Kidney (tissue), 14 donors: Measurements from ENCODE around the gene NHSL2. TPM values are rescaled to one million over a fixed set of nuclear protein-coding genes. Genes with fewer than 3 reads are reported as not detected.

ENCODE experiments used
- DNase-seq, 5 donors: peaks; one replicate each; pipeline ENCODE4 v3.0.0-alpha.2; 2013 to 2020
- FAIRE-seq: peaks from 2 replicates; lab custom pipeline; 2012; peaks lifted over from hg19 to GRCh38; lab: Jason Lieb, UNC
- H3K27ac ChIP-seq, 2 donors: one replicate each; pipeline ENCODE4 v1.7.0; 2013; ENCODE audit warnings: low read depth in 2 of 2, low read length in 2 of 2, inconsistent platforms in 1 of 2
- H3K27me3 ChIP-seq: one replicate; pipeline ENCODE4 v1.7.1; 2013; ENCODE audit warnings: low read length, inconsistent platforms; ENCODE audit not compliant: control insufficient read depth, insufficient read depth
- H3K36me3 ChIP-seq, 3 donors: one replicate each; pipeline versions ENCODE4 v1.7.0 to v1.7.1; 2013; ENCODE audit warnings: low read length in 3 of 3, control low read depth in 1 of 3, inconsistent platforms in 1 of 3; ENCODE audit not compliant: insufficient read depth in 3 of 3, control insufficient read depth in 2 of 3
- H3K4me1 ChIP-seq, 3 donors: one replicate each; pipeline versions ENCODE4 v1.7.0 to v1.7.1; 2013; ENCODE audit warnings: low read length in 3 of 3, inconsistent platforms in 1 of 3, low read depth in 1 of 3; ENCODE audit not compliant: control insufficient read depth in 2 of 3, insufficient read depth in 2 of 3
- H3K4me3 ChIP-seq, 3 donors: one replicate each; pipeline versions ENCODE4 v1.7.0 to v1.8.1; 2013; ENCODE audit warnings: low read length in 3 of 3, control low read depth in 1 of 3, inconsistent platforms in 1 of 3
- H3K9ac ChIP-seq, 3 donors: one replicate each; pipeline versions ENCODE4 v1.7.0 to v1.7.1; 2013; ENCODE audit warnings: low read length in 3 of 3, control low read depth in 1 of 3, inconsistent platforms in 1 of 3
- H3K9me3 ChIP-seq, 3 donors: one replicate each; pipeline versions ENCODE4 v1.7.0 to v1.7.1; 2013; ENCODE audit warnings: low read length in 3 of 3, control low read depth in 1 of 3, inconsistent platforms in 1 of 3; ENCODE audit not compliant: control insufficient read depth in 2 of 3, insufficient read depth in 1 of 3
- intact Hi-C: fragments of 100-400 bp; cut with DNase I; formaldehyde crosslinking; loops from one replicate; pipeline ENCODE4 v1.11.1; 2022
- polyA plus RNA-seq: library from polyadenylated mRNA; stranded (reverse); fragments of 350-450 nt; fragmentation: Illumina TruSeq; extraction: RNeasy Lipid Tissue Mini Kit (QIAGEN cat#74804); gene quantifications from one replicate; pipeline ENCODE4 v1.2.3, GENCODE V29; 2014; ENCODE audit warnings: low read depth, low replicate concordance; ENCODE audit not compliant: insufficient read depth
- total RNA-seq: library from RNA; stranded (reverse); fragmentation: NEBNext Ultra II Directional; extraction: Animal tissue kit (Norgen Biotek cat#: 25700); gene quantifications from one replicate; pipeline ENCODE4 v1.2.1, GENCODE V29; 2021
- TF ChIP-seq, protein P1 (sequence below): IDR thresholded peaks from 3 replicates; pipeline ENCODE4 v1.5.1; 2012; ENCODE audit warnings: mild to moderate bottlenecking, moderate library complexity, borderline replicate concordance; ENCODE audit not compliant: insufficient read depth; ENCODE audit errors: extremely low read depth
- donor health status: control.
- donor health status: control.
- donor health status: control.
- donor health status: control.
- donor health status: control.
- donor health status: DM: yes; HTN: yes; CAD: no.
- donor health status: Normal renal cell carcinoma (clear cell type).

Gene NHSL2
- total and polyA plus RNA-seq, 2 donors from 2014 or later, result 1.3 to 10.8 TPM

- DNase-seq, result no peak
- no peak overlapping the region for H3K4me3 ChIP-seq
- no peaks in the 10 kb centered on the region for H3K9me3 ChIP-seq
- H3K27me3 ChIP-seq, result no peaks in the 10 kb centered on the region
- TF ChIP-seq, protein P1, sequence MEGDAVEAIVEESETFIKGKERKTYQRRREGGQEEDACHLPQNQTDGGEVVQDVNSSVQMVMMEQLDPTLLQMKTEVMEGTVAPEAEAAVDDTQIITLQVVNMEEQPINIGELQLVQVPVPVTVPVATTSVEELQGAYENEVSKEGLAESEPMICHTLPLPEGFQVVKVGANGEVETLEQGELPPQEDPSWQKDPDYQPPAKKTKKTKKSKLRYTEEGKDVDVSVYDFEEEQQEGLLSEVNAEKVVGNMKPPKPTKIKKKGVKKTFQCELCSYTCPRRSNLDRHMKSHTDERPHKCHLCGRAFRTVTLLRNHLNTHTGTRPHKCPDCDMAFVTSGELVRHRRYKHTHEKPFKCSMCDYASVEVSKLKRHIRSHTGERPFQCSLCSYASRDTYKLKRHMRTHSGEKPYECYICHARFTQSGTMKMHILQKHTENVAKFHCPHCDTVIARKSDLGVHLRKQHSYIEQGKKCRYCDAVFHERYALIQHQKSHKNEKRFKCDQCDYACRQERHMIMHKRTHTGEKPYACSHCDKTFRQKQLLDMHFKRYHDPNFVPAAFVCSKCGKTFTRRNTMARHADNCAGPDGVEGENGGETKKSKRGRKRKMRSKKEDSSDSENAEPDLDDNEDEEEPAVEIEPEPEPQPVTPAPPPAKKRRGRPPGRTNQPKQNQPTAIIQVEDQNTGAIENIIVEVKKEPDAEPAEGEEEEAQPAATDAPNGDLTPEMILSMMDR, result no peak
- H3K4me1 ChIP-seq, result no peaks in the 10 kb centered on the region
- peak; percentile 96 for FAIRE-seq
- no peak overlapping the region for H3K9ac ChIP-seq
- intact Hi-C loops, result no loop called here
- no peaks in the 10 kb centered on the region for H3K36me3 ChIP-seq
- no peak overlapping the region for H3K27ac ChIP-seq
These were observed 25.5 kb upstream of the NHSL2 start for GRCh38 chrX:71885099-71885498.

- Histone ChIP-seq H3K27me3 (no peaks in the 10 kb centered on the region), H3K4me3 (no peak overlapping the region), H3K4me1 (no peaks in the 10 kb centered on the region), H3K36me3 (no peaks in the 10 kb centered on the region), H3K9me3 (no peaks in the 10 kb centered on the region), H3K27ac (no peak overlapping the region), H3K9ac (no peak overlapping the region)
- DNase-seq, result no peak
- intact Hi-C loops, result no loop called here
- no peak for FAIRE-seq
- TF ChIP-seq, protein P1, result no peak
These were observed 15.0 kb upstream of the NHSL2 start for GRCh38 chrX:71895607-71896006.

- Histone ChIP-seq H3K36me3 (no peaks in the 10 kb centered on the region), H3K4me3 (no peak overlapping the region), H3K27ac (no peak overlapping the region), H3K9me3 (no peaks in the 10 kb centered on the region), H3K4me1 (no peaks in the 10 kb centered on the region), H3K9ac (no peak overlapping the region), H3K27me3 (no peaks in the 10 kb centered on the region)
- TF ChIP-seq, protein P1, result no peak
- FAIRE-seq, result no peak
- intact Hi-C loops, result no loop called here
- peak in 2 of 5 donors; percentile 58 for DNase-seq
These were observed 4.5 kb upstream of the NHSL2 start for GRCh38 chrX:71906144-71906543.

- TF ChIP-seq, protein P1, result no peak
- intact Hi-C loops, result no loop called here
- DNase-seq, result no peak
These were observed 2.3 kb upstream of the NHSL2 start for GRCh38 chrX:71908387-71908786.

More at GRCh38 chrX:71908387-71908786, 2.3 kb upstream of the NHSL2 start:
- no peaks in the 10 kb centered on the region for H3K27me3 ChIP-seq
- H3K4me1 ChIP-seq, result no peaks in the 10 kb centered on the region
- H3K9ac ChIP-seq, result no peak overlapping the region
- H3K9me3 ChIP-seq, result no peaks in the 10 kb centered on the region
- no peaks in the 10 kb centered on the region for H3K36me3 ChIP-seq
- H3K27ac ChIP-seq, result no peak overlapping the region
- no peak for FAIRE-seq
- H3K4me3 ChIP-seq, result no peak overlapping the region
